SJSA1 (cell line): ENCODE results near the gene FLT4. TPM values are rescaled to one million over a fixed set of nuclear protein-coding genes. Genes with fewer than 3 reads are reported as not detected.
A peak's percentile ranks its signal among the peaks of the same experiment; 100 is the strongest.

ENCODE experiments used
- DNase-seq, 2 experiments: peaks; one replicate each; pipeline ENCODE4 v3.0.0-alpha.2; 2015 to 2020; ENCODE audit warnings: low spot score in 2 of 2, low read depth in 1 of 2
- H3K27ac ChIP-seq: fragments of 250-450 bp; sonication (Bioruptor Pico); 2 replicates; pipeline ENCODE4 v1.5.1; 2020; ENCODE audit warnings: mild to moderate bottlenecking, moderate library complexity
- H3K27me3 ChIP-seq: fragments of 250-450 bp; sonication (Bioruptor Pico); replicated peaks from 2 replicates; pipeline ENCODE4 v1.5.1; 2020; ENCODE audit warnings: mild to moderate bottlenecking, moderate library complexity
- H3K36me3 ChIP-seq: fragments of 250-450 bp; sonication (Bioruptor Pico); 2 replicates; pipeline ENCODE4 v1.5.1; 2020; ENCODE audit warnings: mild to moderate bottlenecking
- H3K4me1 ChIP-seq: fragments of 250-450 bp; sonication (Bioruptor Pico); replicated peaks from 2 replicates; pipeline ENCODE4 v1.6.1; 2021; ENCODE audit warnings: mild to moderate bottlenecking
- H3K4me3 ChIP-seq: fragments of 250-450 bp; sonication (Bioruptor Pico); 2 replicates; pipeline ENCODE4 v1.5.1; 2020; ENCODE audit warnings: mild to moderate bottlenecking
- H3K9me3 ChIP-seq: fragments of 250-450 bp; sonication (Bioruptor Pico); replicated peaks from 2 replicates; pipeline ENCODE4 v1.5.1; 2020; ENCODE audit warnings: mild to moderate bottlenecking
- total RNA-seq: library from RNA; depleted of rRNA; stranded (reverse); fragments of >200 nt; shearing (Covaris generic); gene quantifications from 2 replicates; pipeline ENCODE4 v1.2.3, GENCODE V29; 2014

Gene FLT4
- total RNA-seq, 1 experiment from 2014 or later, result not detected

DNA sequence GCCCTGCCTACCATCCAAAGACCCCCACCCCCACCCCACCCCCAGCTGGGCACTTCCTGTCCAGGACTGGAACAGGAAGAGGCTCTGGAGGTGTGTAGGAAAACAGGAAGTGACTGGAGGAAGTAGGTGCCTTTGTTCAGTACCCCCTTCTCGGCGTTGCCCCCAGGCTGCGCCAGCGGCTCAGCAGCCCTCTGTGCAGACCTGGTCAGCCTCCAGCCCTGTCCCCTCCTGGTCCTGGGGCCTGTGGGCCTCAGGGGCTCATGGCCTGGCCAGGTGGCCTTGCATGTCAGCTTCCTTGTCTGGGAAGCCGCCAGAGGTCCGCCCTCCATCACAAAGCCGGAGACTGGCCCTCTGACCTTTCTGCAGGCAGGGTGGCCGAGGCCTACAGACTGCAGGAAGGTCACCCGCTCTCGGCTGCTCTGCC, 26.0 kb downstream of the FLT4 start:
- no peak overlapping the region for H3K4me3 ChIP-seq
- H3K4me1 ChIP-seq, result peaks cover 12% of the 10 kb centered on the region
- no peak overlapping the region for H3K27ac ChIP-seq
- peaks cover 7% of the 10 kb centered on the region; the same call in 1 of the 2 replicates for H3K9me3 ChIP-seq
- H3K36me3 ChIP-seq, result no peaks in the 10 kb centered on the region
- DNase-seq, result no peak
- peaks cover 31% of the 10 kb centered on the region for H3K27me3 ChIP-seq

DNA sequence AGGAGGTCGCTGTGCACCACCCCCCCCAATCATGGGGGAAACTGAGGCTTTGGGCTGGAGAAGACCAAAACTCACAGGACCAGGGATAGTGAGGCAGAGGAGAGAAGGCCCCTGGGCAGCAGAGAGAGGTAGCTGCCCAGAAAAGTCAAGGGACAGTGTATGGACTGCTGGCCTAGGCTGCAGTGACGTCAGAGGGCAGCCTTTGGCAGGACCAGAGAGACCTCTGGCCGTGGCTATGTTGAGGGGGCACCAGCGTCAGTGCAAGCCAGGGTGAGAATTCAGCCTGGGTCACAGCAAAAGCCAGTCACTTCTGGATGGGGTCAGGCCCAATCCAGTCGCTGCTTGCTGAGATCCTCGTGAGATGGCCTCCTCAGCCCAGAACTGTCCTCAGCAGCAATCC, 26.5 kb downstream of the FLT4 start:
- H3K27me3 ChIP-seq, result peaks cover 33% of the 10 kb centered on the region
- no peaks in the 10 kb centered on the region for H3K36me3 ChIP-seq
- H3K27ac ChIP-seq, result no peak overlapping the region
- H3K4me3 ChIP-seq, result no peak overlapping the region
- H3K9me3 ChIP-seq, result peaks cover 7% of the 10 kb centered on the region; the same call in 1 of the 2 replicates
- DNase-seq, result no peak
- H3K4me1 ChIP-seq, result peaks cover 12% of the 10 kb centered on the region

DNA sequence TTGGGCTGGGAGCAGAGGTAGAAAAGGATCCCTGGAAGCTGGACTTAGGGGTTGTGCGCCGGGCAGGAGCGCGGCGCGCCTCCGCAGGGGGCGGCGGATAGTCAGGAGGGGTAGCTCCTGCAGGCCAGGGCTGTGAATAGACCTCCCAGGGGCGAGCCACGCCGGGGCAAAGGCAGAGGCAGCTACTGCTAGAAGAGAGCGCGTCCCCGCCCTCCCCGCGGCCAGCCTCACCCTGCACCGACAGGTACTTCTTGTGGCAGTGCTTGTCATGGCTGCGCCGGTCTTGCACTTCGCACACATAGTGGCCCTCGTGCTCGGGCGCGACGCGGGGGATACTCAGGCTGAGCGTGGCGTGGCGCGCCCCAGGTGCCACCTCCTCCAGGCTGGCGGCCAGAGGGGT, 28.1 kb downstream of the FLT4 start:
- H3K36me3 ChIP-seq, result no peaks in the 10 kb centered on the region
- peaks cover 26% of the 10 kb centered on the region for H3K27me3 ChIP-seq
- no peak for DNase-seq
- H3K4me3 ChIP-seq, result no peak overlapping the region
- H3K27ac ChIP-seq, result no peak overlapping the region
- H3K4me1 ChIP-seq, result peaks cover 12% of the 10 kb centered on the region
- H3K9me3 ChIP-seq, result peaks cover 7% of the 10 kb centered on the region; the same call in 1 of the 2 replicates

DNA sequence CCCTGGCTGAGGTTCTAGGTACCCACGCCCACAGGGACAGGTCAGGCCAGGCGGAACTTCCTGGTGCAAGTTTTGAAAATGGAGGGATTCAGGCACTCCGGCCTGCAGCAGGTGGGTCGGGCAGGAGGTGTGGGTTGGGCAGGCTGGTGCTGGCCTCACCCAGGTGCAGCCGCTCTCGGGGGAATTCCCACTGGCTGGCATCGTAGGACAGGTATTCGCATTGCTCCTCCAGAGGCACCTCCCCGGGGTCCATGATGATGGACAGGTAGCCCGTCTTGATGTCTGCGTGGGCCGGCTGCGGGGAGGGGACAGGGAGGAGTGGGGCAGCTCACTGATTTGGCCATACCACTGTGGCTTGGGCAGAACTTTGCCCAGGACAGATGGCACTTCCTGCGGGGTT, 29.4 kb downstream of the FLT4 start:
- no peak for DNase-seq
- H3K9me3 ChIP-seq, result peaks cover 7% of the 10 kb centered on the region; the same call in 1 of the 2 replicates
- H3K4me1 ChIP-seq, result peaks cover 12% of the 10 kb centered on the region
- H3K27ac ChIP-seq, result no peak overlapping the region
- no peaks in the 10 kb centered on the region for H3K36me3 ChIP-seq
- peaks cover 24% of the 10 kb centered on the region for H3K27me3 ChIP-seq
- H3K4me3 ChIP-seq, result no peak overlapping the region

DNA sequence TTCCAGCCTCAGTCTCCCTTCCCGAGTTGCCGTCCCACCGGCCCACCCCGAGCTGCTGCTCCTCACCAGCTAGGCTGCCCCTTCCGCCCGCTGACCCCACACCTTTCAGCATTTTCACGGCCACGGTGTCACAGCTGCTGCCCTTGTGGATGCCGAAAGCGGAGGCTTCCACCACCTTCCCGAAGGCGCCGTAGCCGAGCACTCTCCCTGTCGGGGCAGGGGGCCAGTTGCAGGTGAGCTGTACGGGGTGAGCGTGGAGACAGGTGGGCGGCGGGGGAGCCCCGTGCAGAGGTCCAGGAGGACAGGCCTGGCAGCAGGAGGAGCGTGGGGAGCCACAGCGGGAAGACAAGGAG, 29.9 kb downstream of the FLT4 start:
- Histone ChIP-seq H3K36me3 (no peaks in the 10 kb centered on the region), H3K4me1 (peaks cover 12% of the 10 kb centered on the region), H3K4me3 (no peak overlapping the region), H3K27ac (no peak overlapping the region), H3K27me3 (peaks cover 20% of the 10 kb centered on the region), H3K9me3 (peaks cover 7% of the 10 kb centered on the region; the same call in 1 of the 2 replicates)
- DNase-seq, result no peak

DNA sequence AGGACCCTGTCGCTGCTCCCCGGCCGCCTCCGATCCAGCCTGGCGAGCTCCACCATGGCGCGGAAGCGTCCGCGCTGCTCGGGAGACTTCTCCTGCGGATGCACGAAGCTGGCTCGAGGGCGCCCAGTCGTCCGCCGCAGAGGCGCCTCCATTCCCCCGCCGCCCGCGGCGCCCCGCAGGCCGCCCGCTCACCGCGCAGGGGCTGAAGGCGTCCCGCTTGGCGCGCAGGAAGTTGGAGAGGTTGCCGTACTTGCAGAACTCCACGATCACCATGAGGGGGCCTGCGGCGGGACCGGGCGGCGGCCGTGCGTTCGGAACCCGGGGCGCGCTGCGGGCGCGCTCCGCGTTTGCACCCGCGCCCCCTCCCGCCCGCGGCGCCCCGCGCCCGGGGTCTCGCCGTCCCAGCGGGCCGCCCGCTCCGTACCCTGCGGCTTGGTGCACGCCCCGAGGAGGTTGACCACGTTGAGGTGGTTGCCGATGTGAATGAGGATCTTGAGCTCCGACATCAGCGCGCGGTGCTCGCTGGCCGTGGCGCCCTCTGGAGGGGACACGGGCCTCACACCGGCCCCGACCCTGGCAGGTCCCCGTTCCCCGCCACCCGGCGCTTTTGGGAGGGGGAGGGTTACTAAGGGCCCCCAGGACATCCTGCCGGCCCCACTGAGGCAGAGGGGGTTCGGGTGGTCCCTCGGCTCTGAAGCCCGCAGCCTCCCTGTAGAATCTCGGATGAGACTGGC, 30.4 kb downstream of the FLT4 start:
- peak overlapping the region; percentile 29 for H3K4me3 ChIP-seq
- H3K36me3 ChIP-seq, result no peaks in the 10 kb centered on the region
- H3K9me3 ChIP-seq, result peaks cover 7% of the 10 kb centered on the region; the same call in 1 of the 2 replicates
- H3K27me3 ChIP-seq, result peaks cover 19% of the 10 kb centered on the region
- no peak overlapping the region for H3K27ac ChIP-seq
- H3K4me1 ChIP-seq, result peaks cover 12% of the 10 kb centered on the region
- DNase-seq, result peak in 1 of 2 experiments; percentile 27

DNA sequence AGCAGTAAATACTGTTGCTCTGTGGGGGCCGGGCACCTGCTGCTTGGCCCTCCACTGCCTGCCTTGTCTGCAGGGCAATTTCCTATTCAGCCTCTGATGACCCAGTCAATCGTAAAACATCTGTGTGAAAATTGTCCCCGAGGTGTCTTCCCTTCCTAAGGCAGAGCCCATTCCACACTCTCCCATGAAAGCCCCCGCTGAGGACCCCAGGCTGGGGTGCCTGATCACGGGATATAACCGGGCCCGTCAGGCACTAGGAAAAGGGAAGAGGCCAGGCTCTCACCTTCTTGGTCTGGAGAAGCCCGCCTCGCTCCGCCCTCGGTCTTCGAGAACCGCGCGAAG, 30.9 kb downstream of the FLT4 start:
- H3K27ac ChIP-seq, result no peak overlapping the region
- H3K4me3 ChIP-seq, result peak overlapping the region; percentile 29
- no peak for DNase-seq
- H3K27me3 ChIP-seq, result peaks cover 24% of the 10 kb centered on the region
- peaks cover 12% of the 10 kb centered on the region for H3K4me1 ChIP-seq
- no peaks in the 10 kb centered on the region for H3K36me3 ChIP-seq
- H3K9me3 ChIP-seq, result peaks cover 7% of the 10 kb centered on the region; the same call in 1 of the 2 replicates

DNA sequence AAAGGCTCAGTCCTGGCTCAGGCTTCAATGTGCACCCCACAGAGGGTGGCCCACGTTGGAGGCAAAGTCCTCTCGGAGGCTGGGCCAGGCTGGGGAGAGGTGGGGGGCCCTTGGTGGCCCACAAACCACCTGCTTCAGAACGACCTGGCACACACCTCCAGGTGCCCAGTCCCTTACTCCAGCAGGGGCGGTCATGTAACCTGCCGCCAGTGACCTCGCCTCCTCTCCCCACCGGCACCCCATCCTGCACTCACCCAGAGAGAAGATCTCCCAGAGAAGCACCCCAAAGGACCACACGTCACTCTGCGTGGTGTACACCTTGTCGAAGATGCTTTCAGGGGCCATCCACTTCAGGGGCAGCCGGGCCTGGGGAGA, 35.6 kb downstream of the FLT4 start:
- no peak overlapping the region for H3K4me3 ChIP-seq
- peaks cover 19% of the 10 kb centered on the region for H3K27me3 ChIP-seq
- no peak for DNase-seq
- H3K36me3 ChIP-seq, result no peaks in the 10 kb centered on the region
- H3K27ac ChIP-seq, result no peak overlapping the region
- peaks cover 4% of the 10 kb centered on the region for H3K4me1 ChIP-seq
- H3K9me3 ChIP-seq, result no peaks in the 10 kb centered on the region

DNA sequence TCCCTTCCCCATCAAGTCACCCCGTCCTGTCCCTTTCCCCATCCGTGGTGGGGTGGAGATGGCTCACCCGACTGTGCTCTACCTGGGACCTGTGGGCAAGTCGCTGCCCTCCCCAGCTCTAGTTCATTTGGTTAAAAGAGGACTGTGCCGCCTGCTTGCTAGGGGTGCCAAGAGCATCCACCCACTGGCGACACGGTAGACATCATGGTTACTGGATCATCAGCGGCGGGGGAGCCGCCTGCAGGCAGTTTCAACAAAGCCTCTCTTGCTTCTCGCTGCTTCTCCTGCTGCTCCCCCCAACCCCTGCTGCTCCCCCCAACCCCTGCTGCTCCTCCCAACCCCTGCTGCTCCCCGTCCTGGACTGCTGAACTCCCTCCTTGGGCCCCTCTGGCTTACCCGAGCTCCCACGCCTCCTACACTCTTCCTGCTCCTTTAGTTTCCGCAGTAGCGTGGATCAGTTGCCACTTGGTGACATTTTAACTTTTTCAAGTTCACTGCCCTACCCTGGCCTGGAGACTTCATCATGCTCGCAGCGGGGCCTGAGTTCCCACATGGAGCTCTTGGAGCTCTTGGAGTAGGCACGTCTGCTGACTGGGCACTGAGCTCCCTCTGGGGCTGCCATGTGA, 36.1 kb downstream of the FLT4 start:
- Histone ChIP-seq H3K4me1 (no peaks in the 10 kb centered on the region), H3K27me3 (peaks cover 14% of the 10 kb centered on the region), H3K9me3 (no peaks in the 10 kb centered on the region), H3K27ac (no peak overlapping the region), H3K4me3 (no peak overlapping the region), H3K36me3 (no peaks in the 10 kb centered on the region)
- no peak for DNase-seq

DNA sequence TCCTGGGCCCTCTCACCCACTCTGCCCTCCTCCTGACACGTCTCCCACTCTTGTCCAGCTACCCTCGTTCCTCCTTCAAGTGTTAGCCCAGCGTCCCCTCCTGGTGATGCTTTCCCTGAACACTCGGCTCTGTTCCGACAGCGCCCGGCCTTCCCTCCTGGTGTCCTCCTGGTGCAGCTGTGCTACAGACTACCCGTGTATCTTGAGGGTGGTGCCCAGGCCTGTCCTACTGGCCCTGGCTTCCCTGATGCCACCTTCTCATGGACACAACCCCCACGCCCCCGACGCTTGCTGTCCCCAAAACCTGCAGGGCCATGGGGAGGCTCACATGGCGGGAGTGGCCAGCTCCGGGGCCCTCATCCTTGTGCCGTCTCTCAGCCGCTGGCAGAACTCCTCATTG, 36.7 kb downstream of the FLT4 start:
- Histone ChIP-seq H3K36me3 (no peaks in the 10 kb centered on the region), H3K27me3 (peaks cover 14% of the 10 kb centered on the region), H3K4me1 (no peaks in the 10 kb centered on the region), H3K9me3 (no peaks in the 10 kb centered on the region), H3K27ac (no peak overlapping the region), H3K4me3 (no peak overlapping the region)
- no peak for DNase-seq

DNA sequence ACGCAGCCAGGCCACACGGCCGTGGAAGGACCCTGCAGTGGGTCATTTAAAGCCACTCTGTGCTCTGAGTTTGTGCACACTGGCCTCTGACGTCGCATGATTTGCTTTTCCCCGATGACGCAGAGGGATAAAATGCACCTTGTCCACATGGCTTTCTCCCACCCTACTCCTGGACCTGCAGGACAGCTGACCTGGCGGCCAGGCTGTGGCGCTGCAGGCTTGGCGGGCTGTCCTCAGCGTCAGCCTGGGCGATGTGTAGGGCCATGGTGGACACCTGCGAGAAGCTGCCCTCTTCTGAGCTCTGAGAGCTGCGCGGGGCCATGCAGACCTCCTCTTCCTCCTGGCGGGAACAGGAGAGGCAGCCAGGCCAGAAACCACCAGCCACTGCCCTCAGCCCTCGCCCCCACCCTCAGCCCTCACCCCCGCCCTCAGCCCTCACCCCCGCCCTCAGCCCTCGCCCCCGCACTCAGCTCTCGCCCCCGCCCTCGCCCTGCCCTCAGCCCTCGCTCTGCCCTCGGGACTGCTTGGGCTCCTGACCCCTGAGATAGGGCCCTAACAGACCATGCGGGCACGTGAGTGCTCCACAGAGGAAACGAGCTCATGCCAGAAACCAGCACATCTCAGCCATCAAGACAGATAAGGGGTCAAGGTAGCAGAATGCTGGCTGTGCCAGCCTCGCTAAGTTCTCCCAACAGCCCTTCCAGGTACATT, 38.1 kb downstream of the FLT4 start:
- DNase-seq, result no peak
- peaks cover 13% of the 10 kb centered on the region for H3K27me3 ChIP-seq
- H3K9me3 ChIP-seq, result no peaks in the 10 kb centered on the region
- no peak overlapping the region for H3K4me3 ChIP-seq
- H3K36me3 ChIP-seq, result no peaks in the 10 kb centered on the region
- no peaks in the 10 kb centered on the region for H3K4me1 ChIP-seq
- H3K27ac ChIP-seq, result no peak overlapping the region

DNA sequence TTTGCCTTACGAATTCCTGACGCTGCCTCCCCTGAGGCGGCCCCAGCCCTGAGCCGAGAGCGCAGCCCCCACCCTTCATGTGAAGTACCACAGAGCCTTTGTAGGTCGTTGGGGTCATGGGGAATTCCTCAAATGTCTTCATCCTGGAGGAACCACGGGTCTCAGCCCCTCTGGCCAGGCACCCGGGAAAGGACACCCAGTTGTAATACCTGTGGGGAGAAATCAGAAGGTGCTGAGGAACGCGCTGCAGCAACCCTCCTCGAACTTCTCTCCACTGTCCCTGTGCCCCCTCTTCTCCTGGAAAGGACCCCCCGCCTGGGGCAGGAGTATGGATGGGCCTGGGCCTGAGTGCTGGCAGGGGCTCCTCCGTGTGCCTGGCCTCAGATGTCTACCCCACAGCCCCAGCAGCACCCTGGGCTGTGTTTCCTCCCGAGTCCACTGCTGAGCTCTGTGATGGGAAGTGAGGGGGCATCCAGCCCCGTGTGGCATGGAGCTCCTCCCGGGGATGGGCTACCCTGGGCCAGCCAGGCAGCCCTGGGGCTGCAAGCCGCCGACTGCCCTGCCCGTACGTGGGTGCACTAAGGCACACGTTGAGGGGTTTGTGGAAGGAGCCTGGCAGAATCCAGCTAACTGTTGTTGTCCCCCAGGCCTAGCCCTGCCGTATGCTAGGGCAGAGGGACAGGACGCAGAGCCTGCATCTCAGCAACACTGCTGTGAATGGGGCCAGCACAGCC, 39.4 kb downstream of the FLT4 start:
- Histone ChIP-seq H3K27ac (no peak overlapping the region), H3K9me3 (no peaks in the 10 kb centered on the region), H3K4me3 (no peak overlapping the region), H3K27me3 (peaks cover 10% of the 10 kb centered on the region), H3K36me3 (no peaks in the 10 kb centered on the region), H3K4me1 (no peaks in the 10 kb centered on the region)
- DNase-seq, result no peak

DNA sequence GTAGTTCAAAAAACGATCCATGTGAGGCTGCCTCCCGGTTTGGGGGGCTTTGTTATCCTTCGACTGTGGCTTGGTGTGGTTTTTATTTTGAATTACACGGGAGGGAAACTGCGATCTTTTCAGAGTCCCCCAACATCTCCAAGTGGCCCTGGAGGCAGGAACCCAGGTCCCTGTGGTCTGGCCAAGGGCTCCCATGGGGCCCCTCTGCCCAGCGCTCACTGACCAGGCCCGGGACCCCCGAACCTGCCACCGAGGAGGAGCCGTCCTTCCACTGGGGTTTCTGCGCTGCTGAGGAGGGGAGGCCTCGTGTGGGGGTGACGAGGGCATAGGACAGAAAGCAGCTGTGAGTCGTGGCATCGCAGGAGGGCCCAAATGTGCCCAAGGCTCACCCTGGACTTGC, 40.0 kb downstream of the FLT4 start:
- no peak for DNase-seq
- Histone ChIP-seq H3K27me3 (peaks cover 10% of the 10 kb centered on the region), H3K9me3 (no peaks in the 10 kb centered on the region), H3K4me1 (no peaks in the 10 kb centered on the region), H3K4me3 (no peak overlapping the region), H3K27ac (no peak overlapping the region), H3K36me3 (no peaks in the 10 kb centered on the region)
